Mucosa of stomach (tissue), 1 donor: ENCODE results near the gene APOB.

ENCODE experiments used
- H3K27me3 ChIP-seq: one replicate; pipeline ENCODE4 v1.7.0; 2013; ENCODE audit warnings: mild to moderate bottlenecking, low read length; ENCODE audit not compliant: control insufficient read depth, insufficient read depth
- H3K36me3 ChIP-seq: one replicate; pipeline ENCODE4 v1.7.0; 2013; ENCODE audit warnings: low read length; ENCODE audit not compliant: control insufficient read depth, insufficient read depth
- H3K4me1 ChIP-seq: one replicate; pipeline ENCODE4 v1.7.0; 2013; ENCODE audit warnings: mild to moderate bottlenecking, low read length; ENCODE audit not compliant: control insufficient read depth, insufficient read depth
- H3K4me3 ChIP-seq: one replicate; pipeline ENCODE4 v1.7.0; 2013; ENCODE audit warnings: low read length
- H3K9ac ChIP-seq: one replicate; pipeline ENCODE4 v1.7.0; 2013; ENCODE audit warnings: mild to moderate bottlenecking, low read length, moderate library complexity
- H3K9me3 ChIP-seq: one replicate; pipeline ENCODE4 v1.7.0; 2013; ENCODE audit warnings: mild to moderate bottlenecking, low read length, moderate library complexity; ENCODE audit not compliant: control insufficient read depth
- donor health status: Pancreatic carcinoma.

The APOB gene

DNA sequence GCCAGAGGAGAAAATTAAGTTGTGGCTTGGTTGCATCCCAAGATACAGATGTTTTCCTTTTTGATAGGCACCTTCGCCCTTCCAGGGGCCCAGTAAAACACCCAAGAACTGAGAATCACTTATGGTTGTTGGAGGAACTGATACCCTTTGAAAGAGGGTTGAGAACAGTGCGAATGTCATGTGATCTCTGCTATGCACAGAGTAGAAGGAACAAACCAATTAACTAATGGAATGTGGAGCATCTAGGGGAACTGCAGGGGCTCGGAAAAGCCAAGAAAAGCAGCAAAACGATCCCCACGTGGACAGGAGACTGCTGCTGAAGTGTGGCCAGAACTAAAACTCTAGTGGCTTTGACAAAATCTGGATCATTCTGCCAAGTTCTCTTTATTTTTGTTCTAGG is 58.8 kb downstream of the APOB start:
- no peaks in the 10 kb centered on the region for H3K36me3 ChIP-seq
- no peaks in the 10 kb centered on the region for H3K4me1 ChIP-seq
- H3K27me3 ChIP-seq = no peaks in the 10 kb centered on the region
- no peak overlapping the region for H3K4me3 ChIP-seq
- H3K9me3 ChIP-seq = no peaks in the 10 kb centered on the region
- no peak overlapping the region for H3K9ac ChIP-seq

DNA sequence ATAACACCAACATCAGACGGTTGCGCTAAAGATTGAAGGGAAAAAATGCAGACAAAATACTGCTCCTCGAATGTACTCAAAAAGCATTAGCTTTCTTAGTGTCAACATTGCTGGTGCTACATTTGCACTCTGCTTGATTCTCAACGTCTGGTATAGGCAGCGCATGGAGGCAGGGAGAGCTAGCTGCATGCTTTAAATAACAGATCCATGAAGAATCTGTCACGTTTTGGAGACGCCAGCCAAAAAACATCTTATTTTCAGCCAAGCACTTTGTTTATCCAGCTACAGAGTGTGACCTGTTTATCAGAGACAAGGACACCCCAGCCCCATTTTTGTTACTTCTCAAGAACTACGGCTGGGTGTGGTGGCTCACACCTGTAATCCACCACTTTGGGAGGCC is 59.5 kb downstream of the APOB start:
- no peaks in the 10 kb centered on the region for H3K9me3 ChIP-seq
- H3K27me3 ChIP-seq = no peaks in the 10 kb centered on the region
- no peak overlapping the region for H3K9ac ChIP-seq
- H3K36me3 ChIP-seq = no peaks in the 10 kb centered on the region
- H3K4me1 ChIP-seq = no peaks in the 10 kb centered on the region
- no peak overlapping the region for H3K4me3 ChIP-seq

DNA sequence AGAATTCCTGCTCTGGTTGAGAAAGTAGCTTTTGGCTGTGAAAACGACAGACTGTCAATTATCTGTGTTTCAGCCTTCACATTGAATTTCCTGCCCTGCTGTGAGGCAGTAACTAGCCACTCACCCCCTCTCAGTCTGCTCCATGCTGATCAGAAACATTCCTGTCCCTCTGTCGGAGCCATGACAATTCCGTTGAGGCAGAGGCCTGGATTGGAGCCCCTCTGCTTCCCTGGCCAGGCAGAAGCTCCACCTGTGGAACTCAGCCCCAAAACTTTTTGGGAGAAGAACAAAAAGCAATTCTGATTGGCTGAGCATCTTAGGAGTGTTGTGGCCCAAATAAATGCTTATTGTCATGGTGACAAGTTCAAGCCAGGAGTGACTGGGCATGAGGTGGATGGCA is 60.0 kb downstream of the APOB start:
- no peaks in the 10 kb centered on the region for H3K9me3 ChIP-seq
- H3K36me3 ChIP-seq = no peaks in the 10 kb centered on the region
- no peak overlapping the region for H3K9ac ChIP-seq
- H3K4me1 ChIP-seq = no peaks in the 10 kb centered on the region
- H3K4me3 ChIP-seq = no peak overlapping the region
- H3K27me3 ChIP-seq = no peaks in the 10 kb centered on the region

DNA sequence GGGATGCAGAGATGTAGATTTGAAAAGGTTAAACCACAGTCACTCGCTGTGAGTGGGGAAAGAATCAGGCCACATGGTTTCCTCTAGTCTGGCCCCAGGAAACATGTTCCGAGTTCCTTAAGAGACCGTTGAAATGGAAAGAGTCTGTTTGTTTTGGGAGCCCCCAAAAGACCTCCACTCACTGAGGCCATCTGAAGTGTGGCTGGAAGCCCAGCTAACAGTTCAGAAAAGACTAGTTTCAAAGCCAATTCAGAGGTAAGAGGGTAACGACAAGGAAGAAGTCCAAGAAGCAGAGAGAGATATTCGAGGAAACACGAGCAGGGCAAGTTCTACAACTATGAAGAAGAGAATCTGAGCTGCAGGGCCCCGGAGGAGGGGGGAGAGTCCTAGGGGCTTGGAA is 61.0 kb downstream of the APOB start:
- H3K9me3 ChIP-seq = no peaks in the 10 kb centered on the region
- H3K4me1 ChIP-seq = no peaks in the 10 kb centered on the region
- no peak overlapping the region for H3K4me3 ChIP-seq
- H3K9ac ChIP-seq = no peak overlapping the region
- H3K36me3 ChIP-seq = no peaks in the 10 kb centered on the region
- H3K27me3 ChIP-seq = no peaks in the 10 kb centered on the region

DNA sequence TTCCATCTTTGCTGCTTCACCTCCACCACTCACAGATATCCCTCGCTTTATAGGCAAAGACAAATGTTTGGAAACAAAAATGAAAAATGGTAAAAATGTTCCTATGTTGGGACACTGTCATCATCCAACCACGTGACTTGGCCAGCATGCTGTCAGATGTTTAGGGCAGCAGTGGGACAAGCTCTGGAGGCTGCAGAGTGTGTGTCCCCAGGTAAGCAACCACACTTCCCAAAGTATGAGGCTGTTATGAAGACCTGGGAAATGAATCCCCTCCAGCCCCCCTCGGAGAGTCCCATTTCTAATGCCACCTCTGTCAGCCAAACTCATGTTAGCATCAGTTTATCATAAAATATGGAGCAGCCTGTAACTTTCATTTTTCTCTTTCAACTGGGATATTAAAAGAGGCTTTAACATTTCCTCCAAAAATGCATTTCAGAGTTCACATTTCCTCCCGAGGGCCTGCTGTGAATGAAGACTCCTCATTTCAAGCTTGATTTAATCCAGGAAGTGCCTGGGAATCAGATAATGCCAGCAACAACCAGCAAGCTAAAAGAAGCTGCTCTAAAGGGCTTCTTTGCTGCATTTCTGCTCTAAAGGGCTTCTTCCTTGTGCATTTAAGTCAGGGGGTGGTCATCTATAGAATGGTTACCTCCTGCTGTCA is 66.2 kb downstream of the APOB start:
- no peaks in the 10 kb centered on the region for H3K36me3 ChIP-seq
- no peak overlapping the region for H3K9ac ChIP-seq
- H3K27me3 ChIP-seq = no peaks in the 10 kb centered on the region
- H3K9me3 ChIP-seq = no peaks in the 10 kb centered on the region
- no peaks in the 10 kb centered on the region for H3K4me1 ChIP-seq
- H3K4me3 ChIP-seq = no peak overlapping the region

DNA sequence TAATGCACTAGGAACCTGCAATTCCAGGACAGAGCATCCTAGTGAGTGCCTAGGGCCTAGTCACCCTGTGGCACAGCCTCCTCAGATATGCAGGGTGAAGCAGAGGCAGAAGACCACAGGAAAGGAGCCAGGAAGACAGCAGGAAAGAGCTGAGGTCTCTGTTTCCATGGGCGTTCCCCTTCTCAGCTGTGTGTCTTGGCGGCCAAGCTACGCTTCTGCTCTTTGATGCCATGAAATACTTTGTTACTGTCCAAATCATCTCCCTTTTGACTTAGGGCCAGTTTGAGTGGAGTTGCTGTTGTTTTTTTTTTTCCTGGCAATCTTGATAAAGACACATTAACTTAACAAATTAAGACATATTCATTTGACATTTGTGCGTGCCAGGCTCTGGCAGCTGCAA is 67.3 kb downstream of the APOB start:
- no peaks in the 10 kb centered on the region for H3K36me3 ChIP-seq
- no peaks in the 10 kb centered on the region for H3K27me3 ChIP-seq
- no peak overlapping the region for H3K4me3 ChIP-seq
- H3K9me3 ChIP-seq = no peaks in the 10 kb centered on the region
- H3K4me1 ChIP-seq = no peaks in the 10 kb centered on the region
- H3K9ac ChIP-seq = no peak overlapping the region

DNA sequence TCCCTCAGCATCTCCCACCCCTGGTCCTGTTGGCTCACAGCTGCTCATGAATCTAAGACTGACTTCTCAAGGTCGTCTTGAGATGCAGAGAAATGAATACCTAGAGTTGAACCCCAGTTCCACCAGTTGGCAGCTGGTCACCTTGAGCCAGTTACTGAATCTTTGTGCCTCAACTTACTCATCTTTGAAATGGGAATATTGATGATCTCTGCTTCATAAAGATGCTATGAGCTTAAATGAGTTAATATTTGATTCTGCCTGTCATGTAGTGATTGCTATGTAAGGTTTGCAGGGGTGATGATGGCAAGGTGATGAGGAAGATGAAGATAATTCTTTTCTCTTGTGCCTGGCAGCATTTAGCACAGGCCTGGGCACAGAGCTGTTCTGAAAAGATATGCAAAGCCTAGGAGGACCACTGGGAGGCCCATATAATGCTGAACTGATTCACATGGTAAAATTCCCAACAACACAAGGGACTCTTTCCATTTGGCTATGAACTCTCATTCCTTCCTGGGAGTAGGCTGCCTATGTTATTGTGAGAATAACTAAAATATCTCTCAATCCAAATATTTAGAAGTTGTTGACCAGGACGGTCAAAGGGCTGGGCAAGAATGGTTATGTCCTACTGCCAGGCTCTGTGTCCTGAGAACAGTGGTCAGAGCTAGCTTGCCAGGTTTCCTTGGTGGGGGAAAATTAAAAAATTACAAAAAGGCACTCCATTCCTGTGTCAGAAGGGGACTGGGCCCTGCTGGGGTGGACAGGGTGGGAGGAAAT is 70.9 kb downstream of the APOB start:
- H3K27me3 ChIP-seq = no peaks in the 10 kb centered on the region
- H3K4me3 ChIP-seq = no peak overlapping the region
- H3K4me1 ChIP-seq = no peaks in the 10 kb centered on the region
- H3K9ac ChIP-seq = no peak overlapping the region
- H3K9me3 ChIP-seq = no peaks in the 10 kb centered on the region
- no peaks in the 10 kb centered on the region for H3K36me3 ChIP-seq

DNA sequence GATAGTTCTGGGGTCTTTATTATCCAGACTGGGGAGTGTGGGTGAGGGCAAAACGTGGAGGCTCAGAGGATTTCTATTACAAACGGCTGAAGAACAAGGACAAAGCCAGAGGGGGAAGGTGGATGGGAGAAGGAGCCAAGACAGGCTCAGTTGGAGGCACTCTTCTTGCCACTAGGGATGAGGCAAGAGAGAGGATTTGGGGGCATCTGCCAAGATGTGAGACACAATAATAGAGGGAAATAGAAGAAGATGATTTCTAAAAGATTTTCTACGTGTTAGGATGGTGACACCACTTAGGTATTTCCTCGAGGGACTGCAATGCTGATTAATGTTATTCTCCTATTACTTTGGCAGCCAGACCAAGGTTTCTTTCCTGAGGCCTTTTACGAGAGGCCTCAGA is 71.8 kb downstream of the APOB start:
- Histone ChIP-seq H3K36me3 (no peaks in the 10 kb centered on the region), H3K27me3 (no peaks in the 10 kb centered on the region), H3K9ac (no peak overlapping the region), H3K4me3 (no peak overlapping the region), H3K9me3 (no peaks in the 10 kb centered on the region), H3K4me1 (no peaks in the 10 kb centered on the region)

DNA sequence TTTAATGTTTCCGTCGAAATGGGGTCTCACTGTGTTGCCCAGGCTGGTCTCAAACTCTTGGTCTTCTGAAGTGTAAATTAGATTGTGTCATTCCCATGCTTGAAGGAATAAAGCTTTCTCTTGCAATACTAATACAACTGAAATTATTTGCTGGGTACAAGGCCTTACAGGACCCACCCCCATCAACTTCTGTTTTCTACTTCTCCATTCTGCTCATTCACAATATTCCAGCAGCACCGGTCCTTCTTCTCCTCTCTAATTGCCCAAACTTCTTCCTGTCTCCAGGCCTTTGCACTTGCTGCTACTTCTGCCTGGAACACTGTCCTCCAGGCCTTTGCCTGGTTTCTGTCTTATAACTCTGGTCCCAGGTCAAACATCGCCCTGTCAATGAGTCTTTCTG is 73.8 kb downstream of the APOB start:
- no peaks in the 10 kb centered on the region for H3K9me3 ChIP-seq
- H3K9ac ChIP-seq = no peak overlapping the region
- H3K4me3 ChIP-seq = no peak overlapping the region
- H3K36me3 ChIP-seq = no peaks in the 10 kb centered on the region
- no peaks in the 10 kb centered on the region for H3K4me1 ChIP-seq
- no peaks in the 10 kb centered on the region for H3K27me3 ChIP-seq

DNA sequence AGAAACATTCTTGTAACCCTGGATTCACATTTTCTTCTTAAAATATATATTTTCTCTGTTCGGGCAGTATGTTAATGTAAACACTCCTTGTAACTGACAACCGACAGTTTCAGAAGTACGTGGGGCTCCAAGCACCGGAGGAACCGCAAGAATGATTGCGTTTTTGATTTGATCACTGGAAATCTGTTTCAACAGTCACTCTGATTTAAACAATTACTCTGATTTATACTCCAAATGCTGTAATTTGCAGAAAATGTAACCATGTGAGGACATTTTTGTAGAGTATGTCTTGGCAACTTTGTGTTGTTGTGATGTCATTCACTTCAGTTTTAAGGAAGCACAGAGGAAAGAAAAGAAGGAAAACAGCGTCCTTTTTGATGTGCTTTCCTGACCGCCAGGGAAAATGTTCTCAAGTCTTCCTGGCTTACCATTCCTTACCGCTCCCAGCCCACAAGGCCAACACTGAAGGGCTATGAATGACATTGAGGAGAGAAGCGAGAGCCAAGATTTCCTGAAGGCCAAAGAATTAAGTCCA is 77.7 kb downstream of the APOB start:
- Histone ChIP-seq H3K4me3 (no peak overlapping the region), H3K9me3 (no peaks in the 10 kb centered on the region), H3K27me3 (no peaks in the 10 kb centered on the region), H3K36me3 (no peaks in the 10 kb centered on the region), H3K9ac (no peak overlapping the region), H3K4me1 (no peaks in the 10 kb centered on the region)

DNA sequence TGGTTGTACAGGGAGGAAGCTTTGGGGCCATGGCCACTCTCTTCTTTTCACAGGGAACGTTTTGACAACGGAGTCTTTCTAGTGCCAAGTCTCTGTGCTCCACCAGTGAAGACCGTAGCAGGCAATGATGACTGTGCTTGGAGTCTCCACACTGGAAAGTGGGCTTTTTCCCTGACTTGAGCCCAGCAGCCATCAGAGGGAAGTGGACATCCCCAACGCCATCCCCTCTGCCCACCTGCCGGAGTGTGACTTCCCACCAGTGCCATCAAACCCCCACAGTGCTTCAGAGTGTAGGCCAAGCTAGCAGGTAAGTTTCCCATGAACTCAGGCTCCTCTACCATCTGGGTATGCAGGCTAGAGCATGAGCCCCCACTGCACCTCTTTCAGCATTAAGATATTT is 78.7 kb downstream of the APOB start:
- no peaks in the 10 kb centered on the region for H3K4me1 ChIP-seq
- H3K27me3 ChIP-seq = no peaks in the 10 kb centered on the region
- no peak overlapping the region for H3K9ac ChIP-seq
- no peaks in the 10 kb centered on the region for H3K36me3 ChIP-seq
- H3K9me3 ChIP-seq = no peaks in the 10 kb centered on the region
- no peak overlapping the region for H3K4me3 ChIP-seq

DNA sequence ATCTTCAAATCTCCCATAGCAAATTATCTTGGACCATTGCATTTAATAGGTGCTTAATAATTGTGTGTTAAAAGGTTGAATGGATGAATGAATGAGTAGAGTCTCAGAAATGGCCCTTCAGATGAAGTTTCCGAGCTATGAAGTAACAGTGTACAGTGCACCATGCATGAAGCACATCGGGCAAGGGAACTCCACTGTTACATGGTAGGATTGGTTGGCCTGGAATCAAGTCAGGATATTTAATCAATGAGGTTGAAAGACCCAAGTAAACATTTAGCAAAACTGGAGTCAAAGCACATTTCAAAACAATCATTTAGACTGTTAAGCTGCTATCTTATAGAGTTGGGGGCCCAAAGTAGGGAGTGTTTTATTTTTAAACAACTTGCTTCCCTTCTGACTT is 80.0 kb downstream of the APOB start:
- H3K9ac ChIP-seq = no peak overlapping the region
- H3K36me3 ChIP-seq = no peaks in the 10 kb centered on the region
- no peaks in the 10 kb centered on the region for H3K4me1 ChIP-seq
- H3K27me3 ChIP-seq = no peaks in the 10 kb centered on the region
- H3K4me3 ChIP-seq = no peak overlapping the region
- no peaks in the 10 kb centered on the region for H3K9me3 ChIP-seq
